C4-2B (cell line): ENCODE results near the gene INSIG1.

Experiments
- H3K27ac ChIP-seq: fragments of 450-650 bp; 2 replicates; pipeline ENCODE4 v1.5.1; 2017
- CTCF ChIP-seq: fragments of 450-650 bp; conservative IDR thresholded peaks from 2 replicates; pipeline ENCODE4 v1.5.1; 2017; ENCODE audit warnings: mild to moderate bottlenecking
- ZFX ChIP-seq: fragments of 450-650 bp; IDR thresholded peaks from 2 replicates; pipeline ENCODE4 v1.6.1; 2017

The INSIG1 gene

GRCh38 chr7:155358066-155358947 is 60.6 kb downstream of the INSIG1 start:
- H3K27ac ChIP-seq, result no peak overlapping the region
- TF ChIP-seq CTCF (no peak), ZFX (no peak)

GRCh38 chr7:155358948-155359712 is 61.5 kb downstream of the INSIG1 start:
- TF ChIP-seq ZFX (no peak), CTCF (no peak)
- H3K27ac ChIP-seq, result no peak overlapping the region
